Measurements from ENCODE around the gene LRRC37B.
A peak's percentile ranks its signal among the peaks of the same experiment; 100 is the strongest.
"Not testable (repeated sequence)": the region's sequence is repeated elsewhere in the genome, so short reads cannot be mapped to it uniquely, and the experiment has no call there.

Gene LRRC37B

DNA sequence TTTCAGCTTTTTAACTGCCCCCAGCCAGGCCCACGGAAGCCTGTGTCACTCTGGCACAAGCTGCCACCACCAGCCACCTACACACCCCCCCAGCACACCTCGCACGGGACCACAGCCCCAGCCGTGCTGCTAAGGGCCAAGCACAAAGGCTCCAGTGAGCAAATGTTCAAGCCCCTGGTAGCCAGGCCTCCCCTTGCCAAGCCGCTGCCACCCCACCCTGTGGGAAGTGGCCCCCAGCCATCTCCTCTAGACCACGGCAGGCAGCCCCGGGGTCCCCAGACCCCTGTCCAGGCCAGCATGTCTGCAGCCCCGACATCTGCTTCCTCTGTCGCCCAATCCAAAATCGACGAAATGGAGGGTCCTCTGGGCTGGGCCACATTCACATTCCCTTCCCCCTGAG lies 35.1 kb downstream of the LRRC37B start:
- not testable (repeated sequence) for DNase-seq

DNA sequence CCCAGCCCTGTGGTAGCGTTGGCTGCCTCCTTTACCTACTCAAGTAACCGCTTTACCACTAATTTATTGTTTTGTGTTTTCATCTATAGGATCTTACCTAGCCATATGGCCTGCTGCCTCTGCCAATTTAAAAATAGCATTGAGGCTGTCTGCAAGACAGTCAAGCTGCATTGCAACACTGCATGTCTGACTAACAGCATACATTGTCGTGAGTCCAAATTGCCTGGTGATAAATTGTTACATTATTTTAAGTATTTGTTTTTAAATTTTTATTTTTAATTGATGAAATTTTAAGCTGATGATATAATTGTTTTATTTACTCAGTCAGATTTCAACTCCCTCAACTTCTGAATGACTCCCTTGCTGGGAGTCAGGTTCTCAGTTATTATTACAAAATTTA lies 38.4 kb downstream of the LRRC37B start:
- DNase-seq, result not testable (repeated sequence)

- not testable (repeated sequence) for DNase-seq
Observed at GRCh38 chr17:32047663-32048062, 40.5 kb downstream of the LRRC37B start.

DNA sequence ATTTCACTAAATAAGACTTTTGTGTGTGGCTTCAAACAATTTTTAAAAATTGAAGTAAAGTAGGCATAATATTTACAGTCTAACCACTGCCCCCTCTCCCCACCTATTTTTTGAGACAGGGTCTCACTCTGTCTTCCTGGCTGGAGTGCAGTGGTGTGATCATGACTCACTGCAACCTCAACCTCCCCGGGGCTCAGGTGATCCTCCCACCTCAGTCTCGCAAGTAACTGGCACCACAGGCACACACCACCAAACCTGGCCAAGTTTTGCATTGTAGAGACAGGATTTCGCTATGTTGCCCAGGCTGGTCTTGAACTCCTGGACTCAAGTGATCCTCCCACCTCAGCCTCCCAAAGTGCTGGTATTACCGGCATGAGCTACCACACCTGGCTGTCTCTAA lies 47.8 kb downstream of the LRRC37B start:
- DNase-seq, result not testable (repeated sequence)

GRCh38 chr17:32055425-32055824 lies 48.2 kb downstream of the LRRC37B start:
- DNase-seq, result not testable (repeated sequence)

GRCh38 chr17:32056500-32056899 lies 49.3 kb downstream of the LRRC37B start:
- DNase-seq, result not testable (repeated sequence)

GRCh38 chr17:32057460-32058105 lies 50.4 kb downstream of the LRRC37B start:
- not testable (repeated sequence) for DNase-seq

DNA sequence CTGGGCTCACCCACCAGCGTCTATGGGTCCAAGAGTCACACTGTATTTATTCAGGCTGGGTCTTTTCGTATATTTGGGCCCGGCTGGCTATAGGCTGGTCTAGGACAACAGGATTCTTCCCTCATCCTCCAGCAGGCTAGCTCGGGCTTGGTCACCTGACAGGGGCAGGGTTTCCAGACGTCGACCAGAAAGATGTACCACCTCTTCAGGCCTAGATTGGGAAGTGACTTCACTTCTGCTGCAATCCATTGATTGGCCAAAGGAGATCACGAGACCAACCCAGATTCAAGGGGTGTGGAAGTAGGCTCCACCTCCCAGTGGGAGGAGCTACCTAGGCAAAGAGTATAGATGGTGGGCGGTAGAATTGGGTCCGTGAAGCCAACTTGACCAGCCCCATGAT lies 53.5 kb downstream of the LRRC37B start:
- not testable (repeated sequence) for DNase-seq

DNA sequence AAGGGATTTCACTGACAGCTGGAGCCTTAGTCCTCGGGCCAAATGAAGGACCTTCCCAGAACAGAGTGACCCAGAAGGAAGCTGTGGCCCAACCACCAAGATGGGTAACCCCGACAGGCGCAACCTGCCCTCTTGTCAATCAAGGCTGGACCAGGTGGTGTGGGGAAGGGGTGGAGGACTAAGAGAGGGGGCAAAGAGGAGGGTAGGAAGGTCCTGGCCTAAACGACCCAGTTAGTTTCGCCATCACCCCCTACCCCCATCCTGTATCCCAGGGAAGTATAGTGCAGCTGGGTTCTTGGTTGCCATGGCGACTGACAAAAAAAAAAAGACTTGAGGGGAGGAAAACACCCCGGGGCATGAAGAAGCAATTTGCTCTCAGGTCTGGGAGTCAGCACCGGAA lies 54.7 kb downstream of the LRRC37B start:
- DNase-seq, result not testable (repeated sequence)

DNA sequence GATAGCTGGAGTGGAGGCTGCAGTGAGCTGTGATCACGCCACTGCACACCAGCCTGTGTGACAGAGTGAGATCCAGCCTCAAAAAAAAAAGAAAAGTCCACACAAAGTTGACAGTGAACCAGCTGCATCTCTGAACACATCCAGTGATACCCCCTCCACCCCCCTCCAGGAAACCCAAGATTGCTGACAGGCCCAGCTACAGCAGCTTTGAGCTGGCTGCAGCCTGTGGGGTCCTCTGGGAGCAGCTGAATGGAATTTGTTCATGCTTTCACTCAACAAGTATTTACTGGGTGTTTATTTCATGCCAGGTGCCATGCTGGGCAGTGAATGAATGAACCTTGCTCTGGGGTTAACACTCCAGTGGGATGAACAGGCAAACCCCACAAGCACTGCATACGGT lies 56.9 kb downstream of the LRRC37B start:
- DNase-seq, result not testable (repeated sequence)

DNA sequence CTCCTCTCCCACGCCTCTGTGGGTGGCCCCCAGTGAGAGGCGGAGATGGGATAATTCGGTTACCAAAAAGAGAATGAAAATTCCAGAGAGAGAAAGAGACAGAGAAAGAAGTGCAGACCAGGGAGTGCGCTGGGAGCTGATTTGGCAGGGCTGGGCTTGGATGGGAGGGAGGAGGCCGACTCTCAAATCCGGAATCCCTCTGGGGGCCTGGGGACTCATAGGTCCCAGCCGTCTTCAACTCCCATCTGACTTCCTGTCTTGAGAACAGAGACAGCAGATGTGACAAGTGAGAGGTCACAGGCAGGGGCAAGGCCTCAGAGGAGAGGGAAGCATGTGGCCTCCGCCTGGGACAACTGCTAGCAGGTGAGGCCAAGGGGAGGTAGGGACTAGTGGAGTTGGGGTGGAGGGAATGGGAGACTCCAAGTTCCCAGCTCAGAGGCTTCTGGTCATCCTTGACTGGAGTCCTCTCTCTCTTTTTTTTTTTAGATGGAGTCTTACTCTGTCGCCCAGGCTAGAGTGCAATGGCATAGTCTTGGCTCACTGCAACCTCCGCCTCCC lies 59.0 kb downstream of the LRRC37B start:
- DNase-seq, result not testable (repeated sequence)

GRCh38 chr17:32066863-32067642 lies 59.9 kb downstream of the LRRC37B start:
- DNase-seq, result not testable (repeated sequence)

GRCh38 chr17:32069067-32069466 lies 61.9 kb downstream of the LRRC37B start:
- DNase-seq, result peak; percentile 18

DNA sequence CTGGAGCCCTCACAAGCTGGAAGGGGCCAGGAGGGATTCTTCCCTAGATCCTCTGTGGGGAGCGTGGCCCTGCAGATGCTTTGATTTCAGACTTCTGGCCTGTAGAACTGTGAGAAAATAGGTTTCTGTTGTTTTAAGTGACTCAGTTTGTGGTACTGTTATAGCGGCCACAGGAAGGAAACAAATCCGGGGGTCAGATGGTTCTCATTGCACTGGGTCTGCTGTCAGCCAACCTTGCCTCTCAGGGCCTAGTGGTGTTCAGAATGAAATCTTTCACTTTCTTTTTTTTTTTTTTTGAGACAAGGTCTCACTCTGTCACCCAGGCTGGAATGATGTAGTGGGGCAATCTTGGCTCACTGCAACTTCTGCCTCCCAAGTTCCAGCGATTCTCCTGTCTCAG lies 64.8 kb downstream of the LRRC37B start:
- not testable (repeated sequence) for DNase-seq

- not testable (repeated sequence) for DNase-seq
Observed at GRCh38 chr17:32073131-32073530, 65.9 kb downstream of the LRRC37B start.

DNA sequence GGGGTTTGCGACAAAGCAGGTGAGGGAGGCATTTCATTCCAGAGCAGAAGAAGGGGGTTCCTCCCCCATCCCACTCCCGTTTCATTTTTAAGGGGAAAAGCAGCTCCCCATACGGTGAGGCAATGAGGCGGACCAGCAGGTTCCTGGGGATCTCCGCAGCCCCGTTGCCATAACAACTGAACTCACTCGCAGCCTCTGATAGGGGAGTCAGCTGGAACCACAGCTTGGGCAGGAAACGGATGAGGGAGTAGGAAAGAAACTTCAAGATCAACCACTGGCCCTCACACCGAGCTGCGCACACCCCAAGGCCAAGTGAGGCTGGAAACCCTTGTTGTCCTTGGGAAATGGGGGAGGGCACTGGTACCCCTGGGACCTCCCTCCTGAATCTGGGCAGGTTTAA lies 72.6 kb downstream of the LRRC37B start:
- DNase-seq, result peak; percentile 78

GRCh38 chr17:32083550-32083979 lies 76.4 kb downstream of the LRRC37B start:
- DNase-seq, result not testable (repeated sequence)

- peak; percentile 31 for DNase-seq
Observed at GRCh38 chr17:32084003-32084941, 77.1 kb downstream of the LRRC37B start.

GRCh38 chr17:32084942-32085829 lies 78.0 kb downstream of the LRRC37B start:
- not testable (repeated sequence) for DNase-seq

DNA sequence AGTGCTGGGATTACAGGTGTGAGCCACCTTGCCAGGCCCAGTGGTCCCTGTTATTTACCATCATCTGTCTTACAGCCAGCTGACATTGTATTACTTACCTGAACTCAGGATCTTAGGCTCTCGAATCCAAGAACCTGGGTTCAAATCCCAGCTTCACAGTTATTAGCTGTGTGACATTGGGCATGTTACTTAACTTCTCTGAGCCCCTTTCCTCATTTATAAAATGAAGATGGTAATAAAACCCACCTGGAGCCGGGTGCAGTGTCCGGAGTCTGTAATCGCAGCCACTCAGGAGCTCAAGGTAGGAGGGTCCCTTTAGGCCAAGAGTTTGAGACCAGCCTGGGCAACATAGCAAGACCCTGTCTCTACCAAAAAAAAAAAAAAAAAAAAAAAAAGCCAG lies 79.7 kb downstream of the LRRC37B start:
- DNase-seq, result not testable (repeated sequence)

DNA sequence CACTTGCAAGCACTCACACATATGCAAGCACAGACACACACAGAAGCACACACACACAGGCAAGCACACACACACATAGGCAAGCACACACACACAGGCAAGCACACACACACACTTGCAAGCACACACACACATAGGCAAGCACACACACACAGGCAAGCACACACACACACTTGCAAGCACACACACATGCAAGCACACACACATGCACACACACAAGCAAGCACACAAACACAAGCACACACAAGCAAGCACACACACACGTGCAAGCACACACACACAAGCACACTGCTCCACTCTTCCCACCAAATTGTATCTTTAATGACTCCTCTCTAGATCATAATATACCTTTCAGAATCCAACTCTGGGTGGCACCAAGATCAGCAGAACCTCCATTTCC lies 84.9 kb downstream of the LRRC37B start:
- DNase-seq, result not testable (repeated sequence)

- no peak for DNase-seq
Observed at GRCh38 chr17:32099686-32100085, 92.5 kb downstream of the LRRC37B start.
